ENCODE results near the gene HDGFL2. TPM values are rescaled to one million over a fixed set of nuclear protein-coding genes. Genes with fewer than 3 reads are reported as not detected.

The HDGFL2 gene
- polyA plus RNA-seq, 12 donors, result 46.8 to 76.7 (median 51.3) TPM; not detected in 1

DNA sequence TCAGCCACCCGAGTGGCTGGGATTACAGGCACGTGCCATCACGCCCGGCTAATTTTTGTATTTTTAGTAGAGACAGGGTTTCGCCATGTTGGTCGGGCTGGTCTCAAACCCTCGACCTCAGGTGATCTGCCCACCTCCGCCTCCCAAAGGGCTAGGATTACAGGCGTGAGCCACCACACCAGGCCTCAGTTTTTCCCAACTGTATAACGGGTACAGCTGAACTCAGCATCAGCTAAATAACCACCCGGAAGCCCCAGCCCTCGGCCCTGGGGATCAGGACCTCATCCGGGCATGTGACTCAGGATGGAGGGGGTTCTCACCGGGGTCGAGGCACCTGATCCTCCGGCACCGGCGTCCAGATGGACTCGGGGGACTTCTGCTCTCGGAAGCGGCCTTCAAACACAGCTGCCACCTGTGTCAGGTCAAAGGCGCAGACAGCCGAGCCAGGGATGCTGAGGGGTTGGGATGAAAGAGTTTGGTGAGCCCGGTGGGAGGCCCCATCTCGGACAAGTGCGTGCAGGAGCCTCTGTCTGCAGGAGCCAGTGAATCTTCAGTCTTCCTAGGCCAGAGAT, 78.5 kb downstream of the HDGFL2 start:
- no peak for DNase-seq

Other genes with a start within 250 kb of the HDGFL2 start
- gene EBI3, start 242.8 kb upstream of the HDGFL2 start, polyA plus RNA-seq (ENCODE audit: insufficient read length in 12 of 12), result 1 to 10 TPM in 1 of 12 donors, under 1 TPM in 9, not detected in 2; 0.34 to 2.4 (median 0.70) TPM
- gene YJU2, start 225.2 kb upstream of the HDGFL2 start, polyA plus RNA-seq (ENCODE audit: insufficient read length in 12 of 12), result 10 to 100 TPM in 11 of 12 donors, not detected in 1; 10.8 to 19.0 (median 11.9) TPM
- gene SHD, start 193.0 kb upstream of the HDGFL2 start, polyA plus RNA-seq (ENCODE audit: insufficient read length in 12 of 12), result 100 to 1,000 TPM in 5 of 12 donors, 10 to 100 TPM in 6, not detected in 1; 48.5 to 140 (median 91.9) TPM
- 1 to 10 TPM in 1 of 12 donors, under 1 TPM in 9, not detected in 2; 0.27 to 3.2 (median 0.60) TPM for gene TMIGD2, start 169.9 kb upstream of the HDGFL2 start, polyA plus RNA-seq (ENCODE audit: insufficient read length in 12 of 12)
- gene FSD1, start 167.7 kb upstream of the HDGFL2 start, polyA plus RNA-seq (ENCODE audit: insufficient read length in 12 of 12), result 10 to 100 TPM in 1 of 12 donors, 1 to 10 TPM in 9, under 1 TPM in 1, not detected in 1; 0.88 to 13.6 (median 2.2) TPM
- gene STAP2, start 133.5 kb upstream of the HDGFL2 start, polyA plus RNA-seq (ENCODE audit: insufficient read length in 12 of 12), result 10 to 100 TPM in 2 of 12 donors, 1 to 10 TPM in 8, not detected in 2; 3.5 to 37.7 (median 5.1) TPM
- 10 to 100 TPM in 10 of 12 donors, not detected in 2; 11.4 to 18.5 (median 13.2) TPM for gene MPND, start 128.7 kb upstream of the HDGFL2 start, polyA plus RNA-seq (ENCODE audit: insufficient read length in 12 of 12)
- gene SH3GL1, start 71.8 kb upstream of the HDGFL2 start, polyA plus RNA-seq (ENCODE audit: insufficient read length in 12 of 12), result 10 to 100 TPM in 11 of 12 donors, not detected in 1; 41.2 to 79.6 (median 56.0) TPM
- 10 to 100 TPM in 10 of 12 donors, 1 to 10 TPM in 1, not detected in 1; 7.8 to 25.9 (median 11.3) TPM for gene CHAF1A, start 69.7 kb upstream of the HDGFL2 start, polyA plus RNA-seq (ENCODE audit: insufficient read length in 12 of 12)
- 100 to 1,000 TPM in 2 of 12 donors, 10 to 100 TPM in 9, not detected in 1; 66.8 to 148 (median 87.8) TPM for gene UBXN6, start 14.5 kb upstream of the HDGFL2 start, polyA plus RNA-seq (ENCODE audit: insufficient read length in 12 of 12)
- gene PLIN4, start 46.2 kb downstream of the HDGFL2 start, polyA plus RNA-seq (ENCODE audit: insufficient read length in 12 of 12), result 1 to 10 TPM in 10 of 12 donors, under 1 TPM in 1, not detected in 1; 0.88 to 9.1 (median 3.2) TPM
- 1 to 10 TPM in 8 of 12 donors, under 1 TPM in 2, not detected in 2; 0.61 to 3.7 (median 2.5) TPM for gene PLIN5, start 62.9 kb downstream of the HDGFL2 start, polyA plus RNA-seq (ENCODE audit: insufficient read length in 12 of 12)
- gene LRG1, start 67.7 kb downstream of the HDGFL2 start, polyA plus RNA-seq (ENCODE audit: insufficient read length in 12 of 12), result under 1 TPM in 10 of 12 donors, not detected in 2; 0.21 to 0.91 (median 0.57) TPM
- 10 to 100 TPM in 11 of 12 donors, not detected in 1; 22.4 to 71.3 (median 41.1) TPM for gene SEMA6B, start 87.4 kb downstream of the HDGFL2 start, polyA plus RNA-seq (ENCODE audit: insufficient read length in 12 of 12)
- gene TNFAIP8L1, start 167.2 kb downstream of the HDGFL2 start, polyA plus RNA-seq (ENCODE audit: insufficient read length in 12 of 12), result 100 to 1,000 TPM in 1 of 12 donors, 10 to 100 TPM in 8, 1 to 10 TPM in 3; 8.5 to 370 (median 11.2) TPM
- gene MYDGF, start 198.0 kb downstream of the HDGFL2 start, polyA plus RNA-seq (ENCODE audit: insufficient read length in 12 of 12), result 10 to 100 TPM in 11 of 12 donors, not detected in 1; 45.7 to 75.9 (median 50.5) TPM